Liver (tissue), 9 donors: ENCODE measurements around the gene SLFN14. TPM values are rescaled to one million over a fixed set of nuclear protein-coding genes. Genes with fewer than 3 reads are reported as not detected.

Source experiments
- DNase-seq: peaks from one replicate; pipeline ENCODE4 v3.0.0-alpha.2; 2017; ENCODE audit warnings: low spot score
- H3K27ac ChIP-seq, 2 donors: one replicate each; pipeline ENCODE4 v1.7.0; 2013; ENCODE audit warnings: inconsistent platforms in 2 of 2, low read length in 2 of 2, control low read depth in 1 of 2, low read depth in 1 of 2, mild to moderate bottlenecking in 1 of 2
- H3K27me3 ChIP-seq, 4 donors: one replicate each; pipeline versions ENCODE4 v1.6.1 to v1.7.0; 2013; ENCODE audit warnings: low read length in 3 of 4, inconsistent platforms in 1 of 4, mild to moderate bottlenecking in 1 of 4, moderate library complexity in 1 of 4; ENCODE audit not compliant: control insufficient read depth in 4 of 4, insufficient read depth in 4 of 4
- H3K36me3 ChIP-seq, 4 donors: one replicate each; pipeline versions ENCODE4 v1.6.1 to v1.7.0; 2013; ENCODE audit warnings: low read length in 3 of 4, mild to moderate bottlenecking in 3 of 4, low read depth in 1 of 4, moderate library complexity in 1 of 4; ENCODE audit not compliant: control insufficient read depth in 4 of 4, insufficient read depth in 3 of 4
- H3K4me1 ChIP-seq, 4 donors: one replicate each; pipeline versions ENCODE4 v1.6.1 to v1.7.0; 2013; ENCODE audit warnings: low read length in 3 of 4, mild to moderate bottlenecking in 3 of 4, moderate library complexity in 1 of 4; ENCODE audit not compliant: control insufficient read depth in 4 of 4, insufficient read depth in 4 of 4
- H3K4me3 ChIP-seq, 3 donors: one replicate each; pipeline versions ENCODE4 v1.6.1 to v1.7.0; 2013; ENCODE audit warnings: low read length in 3 of 3, control low read depth in 1 of 3, low read depth in 1 of 3, mild to moderate bottlenecking in 1 of 3
- H3K9ac ChIP-seq, 2 donors: one replicate each; pipeline ENCODE4 v1.7.0; 2013; ENCODE audit warnings: low read length in 2 of 2, mild to moderate bottlenecking in 2 of 2, moderate library complexity in 2 of 2, control low read depth in 1 of 2, low read depth in 1 of 2
- H3K9me3 ChIP-seq, 4 donors: one replicate each; pipeline versions ENCODE4 v1.6.1 to v1.7.0; 2013; ENCODE audit warnings: low read length in 3 of 4; ENCODE audit not compliant: control insufficient read depth in 4 of 4
- CTCF ChIP-seq: fragments of 150-350 bp; IDR thresholded peaks from 2 replicates; pipeline ENCODE4 v1.5.1; 2017; ENCODE audit warnings: improper control_type of control experiment, low read depth, low read length; ENCODE audit not compliant: missing input control
- EGR1 ChIP-seq, 2 donors: IDR thresholded peaks; 2 replicates each; pipeline ENCODE4 v1.6.1; 2016 to 2018; ENCODE audit warnings: antibody characterized with exemption in 2 of 2, low read depth in 2 of 2
- FOXA1 ChIP-seq: IDR thresholded peaks from 2 replicates; pipeline ENCODE4 v1.6.1; 2016; ENCODE audit warnings: antibody characterized with exemption
- FOXA2 ChIP-seq: IDR thresholded peaks from 2 replicates; pipeline ENCODE4 v1.6.1; 2016; ENCODE audit warnings: antibody characterized with exemption
- HNF4A ChIP-seq, 2 donors: conservative IDR thresholded peaks; 2 replicates each; pipeline ENCODE4 v1.6.1; 2016; ENCODE audit warnings: antibody characterized with exemption in 2 of 2, mild to moderate bottlenecking in 2 of 2
- HNF4G ChIP-seq: IDR thresholded peaks from 2 replicates; pipeline ENCODE4 v1.6.1; 2016; ENCODE audit warnings: antibody characterized with exemption
- JUND ChIP-seq, 2 donors: IDR thresholded peaks; 2 replicates each; pipeline ENCODE4 v1.6.1; 2016; ENCODE audit warnings: antibody characterized with exemption in 2 of 2
- MAX ChIP-seq: IDR thresholded peaks from 2 replicates; pipeline ENCODE4 v1.6.1; 2016; ENCODE audit warnings: antibody characterized with exemption
- RAD21 ChIP-seq, 2 donors: IDR thresholded peaks; 2 replicates each; pipeline ENCODE4 v1.6.1; 2016; ENCODE audit warnings: antibody characterized with exemption in 2 of 2, mild to moderate bottlenecking in 2 of 2
- REST ChIP-seq: IDR thresholded peaks from 2 replicates; pipeline ENCODE4 v1.6.1; 2016; ENCODE audit warnings: antibody characterized with exemption, mild to moderate bottlenecking
- RXRA ChIP-seq, 2 donors: IDR thresholded peaks; 2 replicates each; pipeline ENCODE4 v1.6.1; 2017 to 2018; ENCODE audit warnings: antibody characterized with exemption in 2 of 2, mild to moderate bottlenecking in 1 of 2
- SP1 ChIP-seq: IDR thresholded peaks from 2 replicates; pipeline ENCODE4 v1.6.1; 2018; ENCODE audit warnings: antibody characterized with exemption, mild to moderate bottlenecking
- TAF1 ChIP-seq: conservative IDR thresholded peaks from 2 replicates; pipeline ENCODE4 v1.6.1; 2016; ENCODE audit warnings: antibody characterized with exemption, mild to moderate bottlenecking
- YY1 ChIP-seq: IDR thresholded peaks from 2 replicates; pipeline ENCODE4 v1.6.1; 2016; ENCODE audit warnings: antibody characterized with exemption, mild to moderate bottlenecking
- ZBTB33 ChIP-seq: IDR thresholded peaks from 2 replicates; pipeline ENCODE4 v1.6.1; 2016; ENCODE audit warnings: antibody characterized with exemption
- WGBS: extraction: QIAGEN DNeasy Blood & Tissue Kit; methylation state at CpG from one replicate; pipeline ENCODE4 v1.1.7; 2013; 5-methylcytosine and 5-hydroxymethylcytosine counted together
- polyA plus RNA-seq, 2 donors: library from polyadenylated mRNA; stranded (reverse) in 1 of 2; unstranded in 1 of 2; fragments of 200-250 nt in 1 of 2; fragments of >200 nt in 1 of 2; fragmentation: Nextera tagmentation in 1 of 2; extraction: Ambion mirVana in 1 of 2; gene quantifications; one replicate each; pipeline versions ENCODE4 v1.2.1 to v1.2.3, GENCODE V29; 2013 to 2015
- total RNA-seq, 2 donors: library from RNA; depleted of rRNA; stranded (reverse); fragments of >200 nt; gene quantifications; one replicate each; pipeline ENCODE4 v1.2.3, GENCODE V29; 2014
- donor health status: healthy.
- donor health status: healthy.
- donor health status: healthy.
- donor health status: healthy.
- donor health status: healthy.

Gene SLFN14
- total and polyA plus RNA-seq, 4 donors = under 0.01 to 23.7 TPM; not detected in 2

GRCh38 chr17:35597604-35598003 lies 37.0 kb upstream of the SLFN14 start:
- Histone ChIP-seq H3K36me3 (peaks cover 12 to 40% (median 22%) of the 10 kb centered on the region in 4 donors), H3K27me3 (no peaks in the 10 kb centered on the region), H3K27ac (no peak overlapping the region), H3K4me1 (peaks cover 0 to 4% (median 0%) of the 10 kb centered on the region in 4 donors), H3K9me3 (no peaks in the 10 kb centered on the region), H3K4me3 (no peak overlapping the region), H3K9ac (no peak overlapping the region)
- no peak for DNase-seq
- WGBS = 55% methylated on average over 5 of the region's 5 CpGs
- TF ChIP-seq JUND (IDR thresholded peaks at IDR 0.05) (no peak), HNF4A (conservative IDR thresholded peaks at IDR 0.05) (peak; percentile 59 to 67), SP1 (peak; percentile 25), HNF4G (peak; percentile 34)

GRCh38 chr17:35596530-35597233 lies 36.1 kb upstream of the SLFN14 start:
- TF ChIP-seq JUND (IDR thresholded peaks at IDR 0.05) (no peak), MAX (no peak), YY1 (no peak), RAD21 (IDR thresholded peaks at IDR 0.05) (no peak), CTCF (no peak), ZBTB33 (no peak), REST (no peak), FOXA1 (no peak), RXRA (IDR thresholded peaks at IDR 0.05) (no peak), FOXA2 (no peak), EGR1 (IDR thresholded peaks at IDR 0.05; ENCODE audit: low read depth in 2 of 2) (no peak), SP1 (no peak), HNF4A (conservative IDR thresholded peaks at IDR 0.05) (no peak), HNF4G (no peak), TAF1 (no peak)
- Histone ChIP-seq H3K9ac (no peak overlapping the region), H3K4me1 (peaks cover 0 to 4% (median 0%) of the 10 kb centered on the region in 4 donors), H3K9me3 (no peaks in the 10 kb centered on the region), H3K36me3 (peaks cover 10 to 40% (median 22%) of the 10 kb centered on the region in 4 donors), H3K4me3 (no peak overlapping the region), H3K27ac (no peak overlapping the region), H3K27me3 (no peaks in the 10 kb centered on the region)
- no peak for DNase-seq
- 92% methylated on average over 54 of the region's 54 CpGs for WGBS
